Measurements from ENCODE around the gene PPIF. TPM values are rescaled to one million over a fixed set of nuclear protein-coding genes. Genes with fewer than 3 reads are reported as not detected.
"Not testable (repeated sequence)": the region's sequence is repeated elsewhere in the genome, so short reads cannot be mapped to it uniquely, and the experiment has no call there.

The PPIF gene
- total RNA-seq, 1 experiment from 2014 or later: 59.0 TPM

- no peaks in the 10 kb centered on the region for H3K27me3 ChIP-seq (ENCODE audit: control insufficient read depth, insufficient read depth, low read length)
- ChIA-PET POLR2A (interaction anchor here (0.6 kb wide), 1 partner anchor 14 kb away, joined by 3 read pairs; no protein-coding TSS in a partner anchor), CTCF (no interaction called here)
- BruUV-seq (replicated peaks): no TSS peak
- H3K36me3 ChIP-seq (ENCODE audit: control insufficient read depth, insufficient read depth, low read length): no peaks in the 10 kb centered on the region
- H3K4me1 ChIP-seq (ENCODE audit: control insufficient read depth, insufficient read depth, low read length): no peaks in the 10 kb centered on the region
- no peak for TF ChIP-seq TCF7L2 (IDR thresholded peaks at IDR 0.05; ENCODE audit: low read depth, low read length)
- DNase-seq (ENCODE audit: low read depth, low spot score) (no peak), ATAC-seq (no peak)
- no peak overlapping the region for H3K4me3 ChIP-seq (ENCODE audit: low read depth in 2 of 2, low read length in 2 of 2)
- in situ Hi-C loops (cut with HindIII; ENCODE audit: low pct_unique_long_range_greater_than_20kb, low sequenced_read_pairs): no loop called here
- H3K9me3 ChIP-seq (ENCODE audit: control insufficient read depth, insufficient read depth, low read depth, low read length): no peaks in the 10 kb centered on the region; the same call in 1 of the 2 replicates
- H3K27ac ChIP-seq (ENCODE audit: low read length): no peak overlapping the region
- intact Hi-C loops (cut with micrococcal nuclease; ENCODE audit: unreplicated experiment): no loop called here
Measured at GRCh38 chr10:79336739-79337138, 10.5 kb upstream of the PPIF start.

DNA sequence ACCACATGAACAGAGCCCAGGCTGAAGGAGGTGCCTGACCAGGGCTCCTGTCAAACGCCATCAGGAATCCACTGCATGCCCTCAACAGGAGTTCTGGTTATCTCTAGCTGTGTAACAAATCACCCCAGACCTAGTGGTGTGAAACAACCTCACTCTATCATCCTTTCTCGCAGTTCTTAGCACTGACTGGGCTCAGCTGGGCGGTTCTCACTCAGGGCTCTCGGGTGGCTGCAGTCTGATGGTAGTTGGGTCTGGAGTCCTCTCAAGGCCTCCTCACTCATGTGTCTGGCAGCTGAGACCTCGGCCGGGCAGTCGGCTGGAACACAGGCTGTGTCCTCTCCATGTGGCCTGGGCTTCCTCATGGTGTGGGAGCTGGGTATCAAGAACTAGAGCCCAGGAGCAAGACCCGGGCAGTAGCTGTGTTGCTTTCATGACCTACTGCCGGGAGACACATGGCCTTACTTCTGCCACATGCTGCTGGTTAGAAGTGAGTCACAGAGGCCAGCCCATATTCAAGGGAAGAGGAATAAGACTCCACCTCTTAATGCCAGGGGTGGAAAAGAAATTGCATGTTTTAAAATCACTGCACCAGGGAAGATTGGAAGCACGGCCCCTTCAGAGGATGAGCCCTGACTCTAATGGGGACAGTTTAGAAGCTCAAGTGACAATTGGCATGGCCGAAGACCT is 9.3 kb upstream of the PPIF start:
- BruUV-seq (replicated peaks); POLR2A ChIA-PET; ATAC-seq; H3K27me3 ChIP-seq (ENCODE audit: control insufficient read depth, insufficient read depth, low read length); CTCF ChIA-PET; H3K4me1 ChIP-seq (ENCODE audit: control insufficient read depth, insufficient read depth, low read length); in situ Hi-C loops (cut with HindIII; ENCODE audit: low pct_unique_long_range_greater_than_20kb, low sequenced_read_pairs); H3K9me3 ChIP-seq (ENCODE audit: control insufficient read depth, insufficient read depth, low read depth, low read length); DNase-seq (ENCODE audit: low read depth, low spot score); H3K27ac ChIP-seq (ENCODE audit: low read length); H3K4me3 ChIP-seq (ENCODE audit: low read depth in 2 of 2, low read length in 2 of 2); H3K36me3 ChIP-seq (ENCODE audit: control insufficient read depth, insufficient read depth, low read length); intact Hi-C loops (cut with micrococcal nuclease; ENCODE audit: unreplicated experiment): not testable (repeated sequence)

GRCh38 chr10:79339266-79339665 is 8.0 kb upstream of the PPIF start:
- in situ Hi-C loops (cut with HindIII; ENCODE audit: low pct_unique_long_range_greater_than_20kb, low sequenced_read_pairs): no loop called here

More at GRCh38 chr10:79339266-79339665, 8.0 kb upstream of the PPIF start:
- CTCF ChIA-PET: no interaction called here
- POLR2A ChIA-PET: no interaction called here
- Histone ChIP-seq H3K9me3 (ENCODE audit: control insufficient read depth, insufficient read depth, low read depth, low read length) (no peaks in the 10 kb centered on the region; the same call in 1 of the 2 replicates), H3K27me3 (ENCODE audit: control insufficient read depth, insufficient read depth, low read length) (no peaks in the 10 kb centered on the region), H3K4me3 (ENCODE audit: low read depth in 2 of 2, low read length in 2 of 2) (no peak overlapping the region), H3K36me3 (ENCODE audit: control insufficient read depth, insufficient read depth, low read length) (no peaks in the 10 kb centered on the region), H3K4me1 (ENCODE audit: control insufficient read depth, insufficient read depth, low read length) (no peaks in the 10 kb centered on the region), H3K27ac (ENCODE audit: low read length) (no peak overlapping the region)
- BruUV-seq (replicated peaks): no TSS peak
- DNase-seq (ENCODE audit: low read depth, low spot score): no peak
- TF ChIP-seq CTCF (IDR thresholded peaks at IDR 0.05) (no peak), POLR2AphosphoS5 (IDR thresholded peaks at IDR 0.05; ENCODE audit: low read depth, low read length) (no peak), REST (IDR thresholded peaks at IDR 0.05; ENCODE audit: insufficient read depth in 1 of 2, low read depth in 2 of 2, low read length in 1 of 2) (no peak), SIN3A (IDR thresholded peaks at IDR 0.05; ENCODE audit: borderline replicate concordance, insufficient read depth, low read depth, low read length) (no peak), TCF7L2 (IDR thresholded peaks at IDR 0.05; ENCODE audit: low read depth, low read length) (no peak)
- ATAC-seq: no peak
- intact Hi-C loops (cut with micrococcal nuclease; ENCODE audit: unreplicated experiment): no loop called here

Measured in Panc1 (cell line).